Femur (tissue), 1 donor: ENCODE measurements around the gene RPL35.

Experiments used
- DNase-seq: peaks from one replicate; pipeline ENCODE4 v3.0.0-alpha.2; 2017

RPL35 gene

DNA sequence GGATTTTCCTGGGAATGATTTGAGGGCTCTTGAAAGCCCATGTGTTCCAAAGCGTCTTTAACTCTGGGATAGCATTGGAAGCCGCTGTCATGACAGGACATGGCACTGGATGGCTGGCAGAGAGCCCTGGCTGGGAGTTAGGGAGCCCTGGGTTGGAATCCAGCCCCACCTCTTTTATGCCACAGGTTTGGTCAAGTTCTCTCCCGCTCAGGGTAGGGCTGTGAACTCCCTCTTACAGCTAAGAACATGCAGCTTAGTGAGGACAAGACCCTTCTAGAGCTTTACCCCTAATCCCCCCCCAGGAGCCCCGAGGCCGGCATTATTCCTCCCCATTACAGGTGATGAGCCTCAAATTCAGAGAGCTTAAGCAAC lies 47.6 kb downstream of the RPL35 start:
- DNase-seq: no peak

GRCh38 chr9:124813501-124814163 lies 48.1 kb downstream of the RPL35 start:
- no peak for DNase-seq

DNA sequence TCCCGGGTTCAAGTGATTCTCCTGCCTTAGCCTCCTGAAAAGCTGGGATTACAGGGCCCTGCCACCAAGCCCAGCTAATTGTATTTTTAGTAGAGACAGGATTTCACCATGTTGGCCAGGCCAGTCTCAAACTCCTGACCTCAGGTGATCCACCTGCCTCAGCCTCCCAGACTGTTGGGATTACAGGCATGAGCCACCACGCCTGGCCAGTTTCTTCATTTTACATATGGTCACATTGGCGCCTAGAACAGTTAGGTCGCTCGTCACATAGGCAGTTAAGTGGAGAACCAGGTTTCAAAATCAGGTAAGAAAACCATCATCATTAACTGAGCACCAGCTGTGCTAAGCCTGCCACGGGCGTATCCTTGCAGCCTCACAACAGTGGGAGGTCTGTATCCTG lies 48.7 kb downstream of the RPL35 start:
- no peak for DNase-seq

DNA sequence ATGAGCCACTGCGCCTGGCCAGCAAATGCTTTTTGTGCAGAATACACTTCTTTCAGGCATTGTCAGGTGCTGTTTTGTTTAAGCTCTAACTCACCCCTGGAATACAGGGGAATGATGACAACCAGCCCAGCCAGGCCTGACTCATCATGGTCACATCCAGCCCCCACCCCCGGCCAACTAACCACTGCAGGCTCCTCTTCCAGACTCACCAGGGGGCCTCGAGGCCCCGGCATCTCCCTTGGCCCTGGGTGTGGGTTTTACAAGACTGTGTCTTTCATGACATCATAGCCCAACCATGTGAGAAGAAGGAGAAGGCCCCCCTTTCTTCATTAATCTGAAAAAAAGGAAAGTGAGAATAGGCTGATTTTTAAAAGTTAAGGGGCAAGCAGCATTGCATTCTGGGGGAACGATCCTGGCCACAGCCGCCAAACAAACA lies 49.3 kb downstream of the RPL35 start:
- peak; percentile 91 for DNase-seq

DNA sequence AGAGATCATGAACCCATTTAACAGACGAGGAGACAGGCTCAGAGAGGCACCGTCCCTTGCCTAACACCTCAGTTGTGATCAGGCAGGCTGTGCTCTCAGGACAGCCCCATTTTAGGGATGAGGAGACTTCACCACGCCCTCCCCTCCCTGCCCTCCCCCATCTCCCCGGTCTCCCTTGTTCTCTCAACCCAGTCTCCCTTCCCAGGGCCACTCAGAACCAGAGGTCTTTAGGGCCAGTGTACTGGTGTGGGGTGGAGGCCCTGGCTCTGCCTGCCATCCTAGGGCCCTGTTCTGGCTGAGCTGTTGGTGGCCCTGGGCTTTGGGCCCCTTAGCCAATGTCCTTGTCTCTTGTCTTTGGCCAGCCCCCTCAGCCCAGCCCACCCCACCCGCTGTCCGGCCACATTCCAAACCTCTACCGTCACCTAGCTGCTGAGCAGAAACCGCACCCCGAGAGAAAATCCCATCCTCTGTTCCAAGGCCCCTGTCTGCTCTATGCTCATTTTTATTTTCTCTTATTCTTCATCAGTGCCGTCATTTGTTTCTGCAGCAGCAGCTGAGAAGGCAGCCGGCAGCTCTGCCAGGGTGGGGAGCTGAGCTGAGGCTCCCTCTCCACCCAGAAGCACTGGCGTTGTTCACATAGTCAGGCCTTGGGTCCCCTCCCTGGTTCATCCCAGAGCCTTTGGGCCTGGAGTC lies 50.9 kb downstream of the RPL35 start:
- peak; percentile 88 for DNase-seq

DNA sequence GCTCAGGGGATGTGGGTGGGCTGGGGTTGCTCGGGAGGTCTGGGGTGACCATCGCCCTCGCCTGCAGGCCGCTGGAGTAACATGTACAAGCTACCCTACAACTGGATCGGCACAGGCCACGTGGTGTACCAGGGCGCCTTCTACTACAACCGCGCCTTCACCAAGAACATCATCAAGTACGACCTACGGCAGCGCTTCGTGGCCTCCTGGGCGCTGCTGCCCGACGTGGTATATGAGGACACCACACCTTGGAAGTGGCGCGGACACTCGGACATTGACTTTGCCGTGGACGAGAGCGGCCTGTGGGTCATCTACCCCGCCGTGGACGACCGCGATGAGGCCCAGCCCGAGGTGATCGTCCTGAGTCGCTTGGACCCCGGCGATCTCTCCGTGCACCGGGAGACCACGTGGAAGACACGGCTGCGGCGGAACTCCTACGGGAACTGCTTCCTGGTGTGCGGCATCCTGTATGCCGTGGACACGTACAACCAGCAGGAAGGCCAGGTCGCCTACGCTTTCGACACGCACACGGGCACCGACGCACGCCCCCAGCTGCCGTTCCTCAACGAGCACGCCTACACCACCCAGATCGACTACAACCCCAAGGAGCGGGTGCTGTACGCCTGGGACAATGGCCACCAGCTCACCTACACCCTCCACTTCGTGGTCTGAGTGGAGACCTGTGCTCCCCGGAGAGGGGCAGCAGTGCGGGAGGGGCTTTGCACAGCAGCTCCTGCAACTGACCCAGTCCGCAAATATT lies 51.8 kb downstream of the RPL35 start:
- DNase-seq: no peak

DNA sequence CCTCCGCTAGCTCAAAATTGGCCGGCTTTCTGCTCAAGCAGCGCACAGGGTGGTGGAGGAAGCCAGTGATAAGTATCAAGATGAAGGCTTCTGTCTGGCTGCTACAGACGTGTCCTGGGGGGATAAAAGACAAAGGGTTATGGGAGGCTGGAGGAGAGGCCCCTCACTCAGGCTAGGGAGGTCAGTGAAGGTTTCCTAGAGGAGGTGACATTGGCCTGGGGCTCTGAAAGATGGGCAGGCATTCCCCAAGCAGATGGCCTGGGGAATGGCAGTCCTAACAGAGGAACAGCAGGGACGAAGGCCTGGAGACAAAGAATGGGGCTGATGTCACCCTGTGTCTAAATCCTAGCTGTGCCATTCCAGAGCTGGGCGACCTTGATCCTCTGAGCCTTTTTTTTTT lies 52.5 kb downstream of the RPL35 start:
- DNase-seq: no peak

GRCh38 chr9:124808246-124808956 lies 53.4 kb downstream of the RPL35 start:
- no peak for DNase-seq
